Measurements from ENCODE around the gene CYP11A1.

CYP11A1 gene

GRCh38 chr15:74367296-74367854 is at the start of gene CYP11A1:
TSS of gene CYP11A1 (minus strand) at chr15:74367646. CDS start at chr15:74367585, 61 bp downstream.
- no peak for DNase-seq (ENCODE audit: low spot score)

GRCh38 chr15:74417225-74417624 is 49.8 kb upstream of the CYP11A1 start:
- no peak for DNase-seq (ENCODE audit: low spot score)

- DNase-seq (ENCODE audit: low spot score): no peak
Observed at GRCh38 chr15:74415966-74416916, 48.8 kb upstream of the CYP11A1 start.

GRCh38 chr15:74414603-74415338 is 47.3 kb upstream of the CYP11A1 start:
- no peak for DNase-seq (ENCODE audit: low spot score)

GRCh38 chr15:74414081-74414580 is 46.7 kb upstream of the CYP11A1 start:
- DNase-seq (ENCODE audit: low spot score): no peak

GRCh38 chr15:74413350-74414080 is 46.1 kb upstream of the CYP11A1 start:
- DNase-seq (ENCODE audit: low spot score): no peak

- DNase-seq (ENCODE audit: low spot score): no peak
Observed at GRCh38 chr15:74412159-74412558, 44.7 kb upstream of the CYP11A1 start.

GRCh38 chr15:74411686-74412085 is 44.2 kb upstream of the CYP11A1 start:
- DNase-seq (ENCODE audit: low spot score): no peak

- DNase-seq (ENCODE audit: low spot score): no peak
Observed at GRCh38 chr15:74410502-74410901, 43.1 kb upstream of the CYP11A1 start.

GRCh38 chr15:74409225-74409624 is 41.8 kb upstream of the CYP11A1 start:
- no peak for DNase-seq (ENCODE audit: low spot score)

- no peak for DNase-seq (ENCODE audit: low spot score)
Observed at GRCh38 chr15:74408815-74409214, 41.4 kb upstream of the CYP11A1 start.

GRCh38 chr15:74408385-74408784 is 40.9 kb upstream of the CYP11A1 start:
- DNase-seq (ENCODE audit: low spot score): no peak

- DNase-seq (ENCODE audit: low spot score): no peak
Observed at GRCh38 chr15:74406992-74407705, 39.7 kb upstream of the CYP11A1 start.

GRCh38 chr15:74406517-74406916 is 39.1 kb upstream of the CYP11A1 start:
- DNase-seq (ENCODE audit: low spot score): no peak

GRCh38 chr15:74405823-74406222 is 38.4 kb upstream of the CYP11A1 start:
- DNase-seq (ENCODE audit: low spot score): no peak

- DNase-seq (ENCODE audit: low spot score): no peak
Observed at GRCh38 chr15:74403991-74404563, 36.6 kb upstream of the CYP11A1 start.

GRCh38 chr15:74403588-74403919 is 36.1 kb upstream of the CYP11A1 start:
- no peak for DNase-seq (ENCODE audit: low spot score)

GRCh38 chr15:74402873-74403587 is 35.6 kb upstream of the CYP11A1 start:
- peak; percentile 60 for DNase-seq (ENCODE audit: low spot score)

- DNase-seq (ENCODE audit: low spot score): no peak
Observed at GRCh38 chr15:74402337-74402841, 34.9 kb upstream of the CYP11A1 start.

All from CD4-positive, alpha-beta T cell treated with Interleukin-6 at 100 ng/mL for 8 hours (primary cell).